GM18909 (cell line): ENCODE data around the gene CHPF2.

Experiments
- ATAC-seq: cut with Tn5 transposase; IDR thresholded peaks from one replicate; pipeline ENCODE4 v1.9.1; 2021; ENCODE audit warnings: mild to moderate bottlenecking; ENCODE audit not compliant: unreplicated experiment, poor library complexity

CHPF2 gene

GRCh38 chr7:151232091-151232916, at the start of gene CHPF2:
TSS of gene CHPF2 (plus strand) at chr7:151232483. CDS start at chr7:151234012, 1,529 bp downstream.
- ATAC-seq, result peak; percentile 97

- no peak for ATAC-seq
Observed at GRCh38 chr7:151185762-151186639, 46.3 kb upstream of the CHPF2 start.

GRCh38 chr7:151186640-151187408, 45.5 kb upstream of the CHPF2 start, which contains the start of gene ASB10:
TSS of gene ASB10 (minus strand) at chr7:151187250. CDS start at chr7:151187130, 120 bp downstream.
- no peak for ATAC-seq

- ATAC-seq, result no peak
Observed at GRCh38 chr7:151187409-151188251, 44.7 kb upstream of the CHPF2 start.

- ATAC-seq, result no peak
Observed at GRCh38 chr7:151188252-151188542, 44.1 kb upstream of the CHPF2 start.

GRCh38 chr7:151189038-151189437, 43.2 kb upstream of the CHPF2 start:
- ATAC-seq, result no peak

GRCh38 chr7:151191544-151191943, 40.7 kb upstream of the CHPF2 start:
- no peak for ATAC-seq

- no peak for ATAC-seq
Observed at GRCh38 chr7:151192002-151192539, 40.2 kb upstream of the CHPF2 start.

- ATAC-seq, result no peak
Observed at GRCh38 chr7:151193203-151193978, 38.9 kb upstream of the CHPF2 start.

- ATAC-seq, result no peak
Observed at GRCh38 chr7:151194188-151194587, 38.1 kb upstream of the CHPF2 start.

- ATAC-seq, result no peak
Observed at GRCh38 chr7:151195616-151196450, 36.5 kb upstream of the CHPF2 start.

- no peak for ATAC-seq
Observed at GRCh38 chr7:151197932-151198331, 34.4 kb upstream of the CHPF2 start.

GRCh38 chr7:151198945-151199848, 33.1 kb upstream of the CHPF2 start:
- no peak for ATAC-seq

GRCh38 chr7:151201344-151201743, 30.9 kb upstream of the CHPF2 start:
- ATAC-seq, result no peak

GRCh38 chr7:151201751-151202150, 30.5 kb upstream of the CHPF2 start:
- ATAC-seq, result no peak

GRCh38 chr7:151202836-151203235, 29.4 kb upstream of the CHPF2 start:
- no peak for ATAC-seq
